PC-3 (cell line): ENCODE results near the gene GRIN3B. TPM values are rescaled to one million over a fixed set of nuclear protein-coding genes. Genes with fewer than 3 reads are reported as not detected.

Experiments used
- ATAC-seq: fragments of 200-7000 bp; cut with Tn5 transposase; 2 replicates; pipeline ENCODE4 v1.9.1; 2020; ENCODE audit warnings: mild to moderate bottlenecking, moderate library complexity
- BruUV-seq: library from RNA; stranded (reverse); fragments of 400-500 nt; replicated peaks from 2 replicates; lab custom pipeline; 2021; lab: Mats Ljungman, UMichigan
- CTCF ChIA-PET: fragments of 300-600 bp; sonication (Branson Sonifier 250); formaldehyde crosslinking; loops from one replicate; lab custom pipeline; 2022; ENCODE audit warnings: antibody characterized with exemption; lab: Charles Lee
- POLR2A ChIA-PET: fragments of 300-600 bp; sonication (Branson Sonifier 250); formaldehyde crosslinking; loops from one replicate; lab custom pipeline; 2022; ENCODE audit warnings: antibody characterized with exemption; ENCODE audit not compliant: unreplicated experiment; lab: Charles Lee
- DNase-seq: peaks from one replicate; pipeline ENCODE4 v3.0.0-alpha.2; 2015
- H2AFZ ChIP-seq: fragments of 300-600 bp; sonication (generic); 2 replicates; pipeline ENCODE4 v1.6.0; 2016; ENCODE audit warnings: antibody characterized with exemption, low read length
- H3F3A ChIP-seq: fragments of 300-600 bp; sonication (generic); one replicate; pipeline ENCODE4 v1.6.0; 2017; ENCODE audit warnings: antibody characterized with exemption, low read length, control low read depth, mild to moderate bottlenecking; ENCODE audit not compliant: unreplicated experiment
- H3K27ac ChIP-seq: fragments of 300-600 bp; sonication (generic); 2 replicates; pipeline ENCODE4 v1.5.1; 2016; ENCODE audit warnings: mild to moderate bottlenecking, low read length
- H3K27me3 ChIP-seq: fragments of 300-600 bp; sonication (generic); 2 replicates; pipeline ENCODE4 v1.6.1; 2016; ENCODE audit warnings: low read length, mixed read lengths
- H3K36me3 ChIP-seq: fragments of 300-600 bp; sonication (generic); 2 replicates; pipeline ENCODE4 v1.6.1; 2016; ENCODE audit warnings: low read depth, mixed run types, low read length, mixed read lengths
- H3K4me1 ChIP-seq: fragments of 300-600 bp; sonication (generic); 2 replicates; pipeline ENCODE4 v1.5.1; 2016; ENCODE audit warnings: low read length; ENCODE audit not compliant: insufficient read depth
- H3K4me2 ChIP-seq: fragments of 300-600 bp; sonication (generic); 2 replicates; pipeline ENCODE4 v1.6.0; 2016; ENCODE audit warnings: low read length
- H3K4me3 ChIP-seq: fragments of 300-600 bp; sonication (generic); 2 replicates; pipeline ENCODE4 v1.5.1; 2016; ENCODE audit warnings: mild to moderate bottlenecking, low read length, mixed read lengths
- H3K79me2 ChIP-seq: fragments of 300-600 bp; sonication (generic); 2 replicates; pipeline ENCODE4 v1.6.1; 2017; ENCODE audit warnings: low read length, mixed read lengths
- H3K9ac ChIP-seq: fragments of 300-600 bp; sonication (generic); 2 replicates; pipeline ENCODE4 v1.6.0; 2016; ENCODE audit warnings: mild to moderate bottlenecking, low read length
- H3K9me2 ChIP-seq: fragments of 300-600 bp; sonication (generic); replicated peaks from 2 replicates; pipeline ENCODE4 v1.6.1; 2016; ENCODE audit warnings: mixed run types, low read length, mixed read lengths
- H3K9me3 ChIP-seq: fragments of 300-600 bp; sonication (generic); 2 replicates; pipeline ENCODE4 v1.6.1; 2016; ENCODE audit warnings: low read length, mixed read lengths
- H4K20me1 ChIP-seq: fragments of 300-600 bp; sonication (generic); 2 replicates; pipeline ENCODE4 v1.6.1; 2016; ENCODE audit warnings: low read length, mixed read lengths
- CTCF ChIP-seq: fragments of 300-600 bp; sonication (generic); conservative IDR thresholded peaks from 2 replicates; pipeline ENCODE4 v1.5.1; 2017; ENCODE audit warnings: antibody characterized with exemption, low read depth, mild to moderate bottlenecking, low read length
- EZH2 ChIP-seq: fragments of 300-600 bp; sonication (generic); IDR thresholded peaks from one replicate; pipeline ENCODE4 v1.6.1; 2017; ENCODE audit warnings: antibody characterized with exemption, mild to moderate bottlenecking, low read length; ENCODE audit not compliant: unreplicated experiment
- EZH2phosphoT487 ChIP-seq: fragments of 300-600 bp; sonication (generic); IDR thresholded peaks from 2 replicates; pipeline ENCODE4 v1.6.1; 2018; ENCODE audit warnings: mild to moderate bottlenecking, antibody characterized with exemption, low read length, borderline replicate concordance
- intact Hi-C: fragments of 100-400 bp; cut with micrococcal nuclease; formaldehyde crosslinking; loops from 2 replicates; pipeline ENCODE4 v1.9.0; 2023
- total RNA-seq: library from RNA; depleted of rRNA; stranded (reverse); fragments of >200 nt; gene quantifications from 2 replicates; pipeline ENCODE4 v1.2.3, GENCODE V29; 2014

GRIN3B gene
- total RNA-seq, 1 experiment from 2014 or later = 0.69 TPM

GRCh38 chr19:963486-963951, 36.7 kb upstream of the GRIN3B start:
- Histone ChIP-seq H3K36me3 (no peaks in the 10 kb centered on the region), H3K9me3 (no peaks in the 10 kb centered on the region)
- intact Hi-C loops = no loop called here

GRCh38 chr19:964116-964520, 36.1 kb upstream of the GRIN3B start:
- Histone ChIP-seq H3K9me3 (no peaks in the 10 kb centered on the region), H3K4me1 (peaks cover 9% of the 10 kb centered on the region; the same call in 1 of the 2 replicates), H3F3A (no peaks in the 10 kb centered on the region), H3K27me3 (no peaks in the 10 kb centered on the region), H3K4me2 (no peak overlapping the region), H2AFZ (no peak overlapping the region), H3K4me3 (no peak overlapping the region), H3K9me2 (no peaks in the 10 kb centered on the region), H3K79me2 (no peaks in the 10 kb centered on the region), H4K20me1 (no peaks in the 10 kb centered on the region), H3K9ac (no peak overlapping the region), H3K36me3 (no peaks in the 10 kb centered on the region), H3K27ac (no peak overlapping the region)
- DNase-seq (no peak), ATAC-seq (no peak)
- ChIA-PET POLR2A (no interaction called here), CTCF (no interaction called here)
- intact Hi-C loops = no loop called here
- BruUV-seq = no TSS peak
- TF ChIP-seq EZH2 (no peak), CTCF (no peak), EZH2phosphoT487 (no peak)

More at GRCh38 chr19:963486-963951, 36.7 kb upstream of the GRIN3B start:
- ChIA-PET CTCF (no interaction called here), POLR2A (no interaction called here)
- Histone ChIP-seq H3K4me2 (no peak overlapping the region), H4K20me1 (no peaks in the 10 kb centered on the region), H3K9ac (no peak overlapping the region), H3K9me2 (no peaks in the 10 kb centered on the region), H3F3A (no peaks in the 10 kb centered on the region), H3K4me1 (peaks cover 14% of the 10 kb centered on the region; the same call in 1 of the 2 replicates), H3K4me3 (no peak overlapping the region), H3K27me3 (no peaks in the 10 kb centered on the region), H3K27ac (no peak overlapping the region), H2AFZ (no peak overlapping the region), H3K79me2 (no peaks in the 10 kb centered on the region)
- no TSS peak for BruUV-seq
- DNase-seq (no peak), ATAC-seq (no peak)
- TF ChIP-seq EZH2phosphoT487 (no peak), EZH2 (no peak), CTCF (no peak)

- Histone ChIP-seq H4K20me1 (no peaks in the 10 kb centered on the region), H3K4me2 (no peak overlapping the region), H3F3A (no peaks in the 10 kb centered on the region), H3K36me3 (no peaks in the 10 kb centered on the region), H3K9me3 (no peaks in the 10 kb centered on the region), H3K9me2 (no peaks in the 10 kb centered on the region), H3K4me3 (no peak overlapping the region), H3K79me2 (no peaks in the 10 kb centered on the region), H3K27ac (no peak overlapping the region), H2AFZ (no peak overlapping the region), H3K27me3 (no peaks in the 10 kb centered on the region), H3K9ac (no peak overlapping the region), H3K4me1 (peaks cover 5% of the 10 kb centered on the region; the same call in 1 of the 2 replicates)
- intact Hi-C loops = no loop called here
- peak; percentile 27 for DNase-seq
- ChIA-PET CTCF (no interaction called here), POLR2A (no interaction called here)
- TF ChIP-seq EZH2phosphoT487 (no peak), CTCF (no peak), EZH2 (no peak)
- no TSS peak for BruUV-seq
- ATAC-seq = no peak
Measured at GRCh38 chr19:964761-965694, 35.2 kb upstream of the GRIN3B start.
